Measurements from ENCODE around the gene PSMB11.

GRCh38 chr14:23093526-23093925 is 51.5 kb downstream of the PSMB11 start:
- TF ChIP-seq EP300 (IDR thresholded peaks at IDR 0.05) (no peak), POLR2A (IDR thresholded peaks at IDR 0.05) (no peak)
- TF ChIP-seq, protein P1, sequence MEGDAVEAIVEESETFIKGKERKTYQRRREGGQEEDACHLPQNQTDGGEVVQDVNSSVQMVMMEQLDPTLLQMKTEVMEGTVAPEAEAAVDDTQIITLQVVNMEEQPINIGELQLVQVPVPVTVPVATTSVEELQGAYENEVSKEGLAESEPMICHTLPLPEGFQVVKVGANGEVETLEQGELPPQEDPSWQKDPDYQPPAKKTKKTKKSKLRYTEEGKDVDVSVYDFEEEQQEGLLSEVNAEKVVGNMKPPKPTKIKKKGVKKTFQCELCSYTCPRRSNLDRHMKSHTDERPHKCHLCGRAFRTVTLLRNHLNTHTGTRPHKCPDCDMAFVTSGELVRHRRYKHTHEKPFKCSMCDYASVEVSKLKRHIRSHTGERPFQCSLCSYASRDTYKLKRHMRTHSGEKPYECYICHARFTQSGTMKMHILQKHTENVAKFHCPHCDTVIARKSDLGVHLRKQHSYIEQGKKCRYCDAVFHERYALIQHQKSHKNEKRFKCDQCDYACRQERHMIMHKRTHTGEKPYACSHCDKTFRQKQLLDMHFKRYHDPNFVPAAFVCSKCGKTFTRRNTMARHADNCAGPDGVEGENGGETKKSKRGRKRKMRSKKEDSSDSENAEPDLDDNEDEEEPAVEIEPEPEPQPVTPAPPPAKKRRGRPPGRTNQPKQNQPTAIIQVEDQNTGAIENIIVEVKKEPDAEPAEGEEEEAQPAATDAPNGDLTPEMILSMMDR (IDR thresholded peaks at IDR 0.05), result no peak

Data from suprapubic skin (tissue), 3 donors.